Sigmoid colon (tissue), 4 donors: ENCODE results near the gene PEX5.

ENCODE experiments used
- EP300 ChIP-seq, 4 donors: sonication (generic); formaldehyde crosslinking; IDR thresholded peaks; one replicate each; pipeline ENCODE4 v1.6.1; 2017; ENCODE audit warnings: antibody characterized with exemption in 4 of 4
- POLR2A ChIP-seq, 2 donors: fragments of 450-650 bp; IDR thresholded peaks; one replicate each; pipeline ENCODE4 v1.6.1; 2016; ENCODE audit warnings: antibody characterized with exemption in 2 of 2, mild to moderate bottlenecking in 2 of 2, moderate library complexity in 2 of 2
- POLR2AphosphoS5 ChIP-seq, 4 donors: sonication (generic); formaldehyde crosslinking; IDR thresholded peaks; one replicate each; pipeline ENCODE4 v1.6.1; 2017; ENCODE audit warnings: antibody characterized with exemption in 4 of 4
- TF ChIP-seq, protein P1 (sequence below), 4 experiments: fragments of 450-650 bp in 3 of 4; fragments of 200-600 bp in 1 of 4; IDR thresholded peaks; one replicate each; pipeline ENCODE4 v1.5.1; 2016 to 2019; ENCODE audit warnings: antibody characterized with exemption in 4 of 4, mild to moderate bottlenecking in 3 of 4, moderate library complexity in 2 of 4

DNA sequence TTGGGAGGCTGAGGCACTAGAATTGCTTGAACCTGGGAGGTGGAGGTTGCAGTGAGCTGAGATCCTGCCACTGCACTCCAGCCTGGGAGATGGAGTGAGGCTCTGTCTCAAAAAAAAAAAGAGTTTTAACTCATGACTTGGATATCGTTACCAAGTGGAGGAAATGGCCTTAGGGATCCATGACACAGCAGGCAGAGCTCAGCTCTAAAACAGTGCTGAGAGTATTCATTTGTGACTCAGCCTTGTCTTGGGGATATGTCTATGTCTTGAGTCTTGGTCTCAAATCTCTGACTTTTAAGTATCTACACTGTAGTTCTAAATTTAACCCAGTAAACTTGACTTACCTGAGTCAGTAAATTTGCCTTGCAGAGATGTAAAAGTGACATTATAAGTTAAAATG is 8.8 kb upstream of the PEX5 start:
- TF ChIP-seq, protein P1, sequence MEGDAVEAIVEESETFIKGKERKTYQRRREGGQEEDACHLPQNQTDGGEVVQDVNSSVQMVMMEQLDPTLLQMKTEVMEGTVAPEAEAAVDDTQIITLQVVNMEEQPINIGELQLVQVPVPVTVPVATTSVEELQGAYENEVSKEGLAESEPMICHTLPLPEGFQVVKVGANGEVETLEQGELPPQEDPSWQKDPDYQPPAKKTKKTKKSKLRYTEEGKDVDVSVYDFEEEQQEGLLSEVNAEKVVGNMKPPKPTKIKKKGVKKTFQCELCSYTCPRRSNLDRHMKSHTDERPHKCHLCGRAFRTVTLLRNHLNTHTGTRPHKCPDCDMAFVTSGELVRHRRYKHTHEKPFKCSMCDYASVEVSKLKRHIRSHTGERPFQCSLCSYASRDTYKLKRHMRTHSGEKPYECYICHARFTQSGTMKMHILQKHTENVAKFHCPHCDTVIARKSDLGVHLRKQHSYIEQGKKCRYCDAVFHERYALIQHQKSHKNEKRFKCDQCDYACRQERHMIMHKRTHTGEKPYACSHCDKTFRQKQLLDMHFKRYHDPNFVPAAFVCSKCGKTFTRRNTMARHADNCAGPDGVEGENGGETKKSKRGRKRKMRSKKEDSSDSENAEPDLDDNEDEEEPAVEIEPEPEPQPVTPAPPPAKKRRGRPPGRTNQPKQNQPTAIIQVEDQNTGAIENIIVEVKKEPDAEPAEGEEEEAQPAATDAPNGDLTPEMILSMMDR (IDR thresholded peaks at IDR 0.05): no peak
- TF ChIP-seq POLR2AphosphoS5 (IDR thresholded peaks at IDR 0.05): no peak
- no peak for TF ChIP-seq POLR2A (IDR thresholded peaks at IDR 0.05)
- no peak for TF ChIP-seq EP300 (IDR thresholded peaks at IDR 0.05)
